A172 (cell line): ENCODE measurements around the gene CELF4. TPM values are rescaled to one million over a fixed set of nuclear protein-coding genes. Genes with fewer than 3 reads are reported as not detected.

ENCODE experiments used
- DNase-seq: peaks from one replicate; pipeline ENCODE4 v3.0.0-alpha.2; 2015; ENCODE audit warnings: low spot score
- total RNA-seq: library from RNA; depleted of rRNA; stranded (reverse); fragments of >200 nt; shearing (Covaris generic); gene quantifications from 2 replicates; pipeline ENCODE4 v1.2.3, GENCODE V29; 2014

CELF4 gene
- total RNA-seq, 1 experiment from 2014 or later, result not detected

DNA sequence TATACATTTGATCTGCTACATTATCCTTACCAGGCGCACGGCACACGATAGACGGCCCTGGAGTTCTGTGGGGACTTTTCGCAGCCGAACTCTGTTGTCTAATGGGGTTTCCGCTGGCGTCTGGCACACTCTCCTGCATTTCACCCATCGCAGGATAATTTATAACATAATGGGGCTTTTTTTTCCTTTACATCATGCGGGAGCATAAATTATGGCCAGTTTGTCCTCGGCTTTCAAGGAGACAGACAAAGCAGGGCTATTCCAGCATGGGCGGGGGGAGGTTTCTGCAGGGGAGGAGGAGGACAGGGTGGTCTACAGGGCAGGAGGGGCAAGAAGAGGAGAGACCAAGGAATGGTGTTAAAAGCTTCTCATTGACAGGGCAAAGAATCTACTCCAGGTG lies 279.8 kb downstream of the CELF4 start:
- no peak for DNase-seq

DNA sequence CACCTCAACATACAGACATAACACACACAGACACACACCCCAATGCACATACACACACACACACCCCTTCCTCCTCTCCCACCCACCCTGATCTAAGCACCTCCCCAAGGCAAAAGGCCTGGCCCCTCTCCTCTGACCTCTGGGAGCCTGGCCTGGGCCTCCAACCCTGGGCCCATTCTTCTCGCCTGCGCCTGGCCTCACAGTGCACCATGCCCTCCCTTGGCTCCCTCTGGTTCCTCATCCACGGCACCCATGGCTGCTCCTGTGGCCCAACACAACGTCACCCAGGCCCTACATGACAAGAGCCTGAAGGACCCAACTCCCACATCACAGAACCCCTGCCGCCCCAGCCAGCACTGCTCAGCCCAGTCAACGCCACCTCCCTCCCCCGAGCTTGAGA lies 281.3 kb downstream of the CELF4 start:
- DNase-seq, result no peak

DNA sequence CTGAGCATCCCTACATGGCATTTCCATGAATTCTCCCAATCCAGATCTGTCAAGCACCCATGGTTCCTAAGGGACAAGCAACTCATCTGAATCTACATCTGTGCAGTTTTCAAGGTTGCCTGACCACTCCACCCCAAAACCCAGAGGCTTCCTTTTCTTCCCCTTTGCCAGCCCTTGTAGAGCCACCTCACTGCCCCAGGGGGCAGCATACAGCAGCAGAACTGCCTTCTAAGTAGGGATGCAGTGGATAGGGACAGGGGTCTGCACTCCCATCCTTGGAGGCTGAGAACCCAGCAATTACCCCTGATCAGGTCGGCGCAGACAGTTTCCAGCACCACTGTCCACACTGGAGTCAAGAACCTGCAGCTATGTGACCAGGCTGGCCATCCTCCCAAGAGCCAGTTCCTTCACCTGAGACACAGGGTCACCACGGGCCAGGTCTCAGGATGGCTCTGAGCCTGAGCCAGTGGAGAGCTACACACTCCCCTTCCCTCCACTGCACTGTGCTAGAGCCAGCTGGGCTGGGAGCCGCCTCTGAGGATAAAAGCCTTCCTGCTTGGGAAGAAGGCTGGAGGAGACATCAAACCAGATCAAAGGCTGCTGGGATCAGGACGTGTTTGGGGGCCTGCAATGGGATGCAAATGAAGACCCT lies 283.1 kb downstream of the CELF4 start:
- no peak for DNase-seq

DNA sequence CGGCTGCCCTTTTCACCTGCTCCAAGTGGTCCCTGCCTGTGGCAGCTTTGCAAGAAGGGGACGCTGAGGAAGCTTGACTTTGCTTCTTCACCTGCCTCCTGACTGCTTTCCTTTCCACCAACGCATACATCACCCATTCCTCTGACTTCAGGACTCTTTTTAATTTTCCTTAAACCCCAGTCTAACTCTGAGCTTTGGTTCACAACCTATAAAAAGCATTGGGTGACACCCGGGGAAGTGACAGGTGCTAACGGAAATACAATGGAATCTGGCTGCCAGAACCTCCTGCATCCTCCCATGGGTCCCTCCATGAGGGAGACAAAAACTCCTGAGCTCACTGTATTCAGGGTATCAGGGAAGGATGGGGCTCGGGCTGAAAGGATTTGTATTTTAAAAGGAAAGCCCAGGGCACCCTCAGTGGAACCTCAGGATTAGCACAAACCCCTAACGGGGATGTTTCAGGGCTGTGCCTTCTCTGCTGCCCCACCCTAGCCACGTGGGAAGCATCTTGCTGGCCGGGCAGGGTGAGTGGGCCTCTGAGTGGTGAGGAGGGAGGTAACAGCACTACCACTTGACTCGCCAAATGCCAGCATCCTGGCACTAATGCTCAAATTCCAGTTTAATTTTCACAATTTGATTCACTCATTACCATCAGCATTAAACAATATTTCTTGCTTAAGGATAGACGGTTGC lies 284.8 kb downstream of the CELF4 start:
- no peak for DNase-seq

DNA sequence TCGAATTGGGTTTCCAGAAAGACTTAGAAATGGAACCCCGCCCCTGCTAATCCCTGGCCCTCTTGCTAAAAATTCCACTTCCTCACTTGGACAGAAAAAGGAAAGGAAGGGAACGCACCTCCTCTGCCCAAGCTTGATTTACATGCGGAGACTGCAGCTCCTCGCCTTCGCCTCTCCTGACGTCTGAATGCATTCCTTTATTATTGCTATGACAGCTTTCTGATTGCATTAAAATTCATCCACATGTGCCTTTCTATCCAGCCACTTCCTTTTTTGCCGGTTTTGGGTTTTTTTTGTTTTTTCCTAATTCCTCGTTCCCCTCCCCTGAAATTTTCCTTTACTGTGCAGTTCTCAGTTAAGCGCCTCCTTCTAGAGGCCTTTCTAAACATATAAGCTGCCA lies 287.8 kb downstream of the CELF4 start:
- no peak for DNase-seq

DNA sequence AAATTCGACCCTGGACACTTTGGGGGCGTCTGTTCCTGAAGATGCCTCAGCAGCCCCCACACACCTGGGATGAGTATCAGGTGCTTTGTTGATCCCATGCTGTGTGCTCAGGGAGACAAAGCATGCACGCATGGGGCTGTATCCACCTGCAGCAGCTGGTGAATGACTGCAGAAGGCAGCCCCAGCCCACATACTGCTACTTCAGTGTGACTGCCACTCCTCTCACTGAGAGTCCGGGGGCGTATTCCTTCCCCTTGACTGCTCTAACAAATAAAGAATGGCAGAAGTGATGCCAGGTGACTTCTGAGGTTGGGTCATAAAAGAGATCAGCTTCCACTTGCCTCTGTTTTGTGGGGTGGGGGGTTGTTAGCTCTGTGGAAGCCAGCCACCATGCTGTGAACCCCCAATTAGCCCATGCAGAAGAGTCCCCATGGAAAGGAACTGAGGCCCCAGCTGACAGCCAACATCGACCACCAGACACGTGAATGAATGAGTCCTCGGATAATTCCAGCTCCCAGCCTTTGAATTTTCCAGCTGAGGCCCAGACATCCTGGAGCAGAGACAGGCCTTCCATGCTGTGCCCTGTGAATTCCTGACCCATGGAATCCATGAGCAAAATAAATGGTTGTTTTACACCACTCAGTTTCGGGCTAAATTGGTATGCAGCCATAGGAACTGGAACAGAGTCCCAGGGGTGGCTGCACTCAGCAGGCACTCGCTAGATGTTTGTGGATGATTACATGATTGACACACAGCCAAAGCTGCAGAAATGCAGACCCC lies 289.3 kb downstream of the CELF4 start:
- DNase-seq, result no peak

DNA sequence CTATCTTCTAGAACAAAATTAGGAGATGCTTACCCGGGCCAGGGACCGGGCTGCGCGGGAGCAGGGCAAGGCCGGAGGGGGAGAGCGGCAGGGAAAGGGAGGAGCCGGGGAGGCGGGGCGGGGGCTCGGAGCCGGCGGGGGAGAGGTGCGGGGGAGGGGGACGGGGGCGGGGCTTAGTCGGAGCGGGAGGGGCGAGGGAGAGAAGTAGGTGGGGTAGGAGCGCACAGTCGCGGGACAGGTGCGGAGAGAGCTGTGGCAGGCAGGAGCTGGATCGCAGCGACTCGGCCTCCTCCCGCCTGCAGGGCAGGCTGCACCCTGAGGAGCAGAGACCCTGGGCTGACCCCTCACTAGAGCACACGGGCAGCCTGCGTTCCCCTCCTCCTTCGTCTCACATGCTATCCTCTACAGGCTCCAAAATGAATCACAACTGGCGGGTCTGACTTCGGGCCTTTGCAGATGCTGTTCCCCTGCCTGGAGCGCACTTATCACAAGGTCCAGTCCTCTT lies 290.3 kb downstream of the CELF4 start:
- no peak for DNase-seq

DNA sequence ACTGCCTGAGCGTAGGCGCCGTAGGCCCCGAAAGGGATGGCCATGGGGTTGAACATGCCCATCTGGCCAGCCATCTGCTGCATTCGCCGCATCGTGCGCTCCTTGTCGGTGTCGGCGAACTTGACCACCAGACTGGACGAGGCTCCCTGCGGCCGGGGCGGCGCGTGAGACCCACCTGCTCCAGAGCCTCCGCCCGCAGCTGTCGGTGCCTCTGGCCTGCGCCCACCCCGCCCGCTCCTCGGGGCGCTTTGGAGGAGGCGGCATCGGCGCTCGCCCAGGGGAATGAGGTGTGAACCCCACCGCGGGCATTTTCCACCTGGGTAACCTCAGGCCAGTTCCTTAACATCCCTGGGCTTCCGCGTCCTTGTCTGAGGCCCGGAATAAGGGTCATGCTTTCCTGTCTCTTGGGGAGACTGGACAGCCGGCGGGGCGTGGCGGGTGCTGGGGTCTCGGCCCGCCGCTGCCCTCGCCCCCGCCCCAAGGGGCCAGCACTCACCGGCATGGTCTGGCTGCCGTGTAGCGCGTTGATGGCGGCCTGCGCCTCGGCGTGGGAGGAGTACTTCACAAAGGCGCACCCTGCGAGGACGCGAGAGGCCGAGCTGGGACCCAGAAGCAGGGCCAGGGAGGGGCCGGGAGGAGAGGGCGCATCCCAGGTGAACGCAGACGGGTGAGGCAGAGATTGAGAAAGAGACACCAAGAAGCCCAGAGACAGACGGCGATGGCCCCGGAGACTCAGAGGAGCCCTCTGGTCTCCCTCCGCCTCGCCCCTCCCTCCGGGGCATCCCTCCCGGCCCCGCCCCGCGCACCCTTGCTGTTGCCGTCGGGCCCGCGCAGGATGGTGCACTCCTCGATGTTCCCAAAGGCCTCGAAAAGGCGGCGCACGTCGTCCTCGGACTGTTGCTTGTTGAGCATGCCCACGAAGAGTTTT lies 291.0 kb downstream of the CELF4 start:
- DNase-seq, result no peak

DNA sequence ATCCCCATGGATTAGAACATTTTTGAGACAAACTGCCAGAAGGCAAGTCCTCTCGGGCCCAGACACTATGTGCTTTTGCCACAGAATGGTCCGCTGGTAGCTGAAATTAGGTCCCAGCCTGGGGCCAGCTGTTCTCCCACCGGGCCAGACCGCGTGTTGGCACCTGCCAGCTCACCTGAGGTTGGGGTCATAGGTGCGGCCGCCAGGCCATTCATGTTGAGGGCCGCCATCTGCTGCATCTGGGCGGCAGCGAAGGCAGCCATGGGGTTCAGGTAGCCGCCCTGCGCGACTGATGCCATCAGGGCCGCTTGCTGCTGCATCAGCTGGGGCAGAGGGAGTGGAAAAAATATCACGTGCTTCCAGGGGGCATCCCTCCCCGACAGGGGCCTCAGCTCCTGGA lies 292.8 kb downstream of the CELF4 start:
- DNase-seq, result no peak

DNA sequence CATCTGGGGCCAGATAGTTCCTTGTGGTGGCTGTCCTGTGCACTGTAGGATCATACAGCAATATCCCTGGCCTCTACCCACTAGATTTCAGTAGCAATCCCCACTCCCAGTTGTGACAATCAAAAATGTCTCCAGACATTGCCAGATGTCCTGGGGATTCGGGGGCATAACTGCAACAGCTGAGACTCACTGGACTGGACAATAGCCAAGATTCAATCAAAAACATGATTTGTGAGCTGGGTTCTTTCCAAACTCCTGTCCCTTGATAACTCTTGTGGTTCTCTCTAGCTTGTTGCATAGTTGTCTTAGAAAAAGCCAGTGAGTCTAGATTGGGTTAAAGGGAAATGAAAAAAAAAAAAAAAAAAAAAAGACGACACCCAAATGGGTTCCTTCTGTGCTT lies 293.4 kb downstream of the CELF4 start:
- no peak for DNase-seq

DNA sequence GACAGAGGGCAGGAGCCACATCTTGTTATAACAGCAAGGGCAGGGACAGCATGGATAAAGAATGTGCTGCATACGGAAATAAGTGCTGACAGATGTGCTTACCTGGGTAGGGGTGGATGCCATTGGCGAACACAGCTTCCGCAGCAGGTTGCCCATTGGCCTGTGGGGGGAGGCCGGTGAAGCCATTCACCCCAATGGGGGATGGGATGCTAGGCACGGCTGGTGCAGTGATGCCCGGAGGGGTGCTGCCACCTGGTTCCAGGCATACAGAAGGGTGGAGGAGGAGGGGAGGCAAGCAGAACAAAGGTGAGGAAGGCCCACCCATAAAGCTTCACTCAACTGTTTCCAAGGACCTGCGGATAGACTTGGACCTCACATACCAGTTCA lies 294.9 kb downstream of the CELF4 start:
- DNase-seq, result no peak

DNA sequence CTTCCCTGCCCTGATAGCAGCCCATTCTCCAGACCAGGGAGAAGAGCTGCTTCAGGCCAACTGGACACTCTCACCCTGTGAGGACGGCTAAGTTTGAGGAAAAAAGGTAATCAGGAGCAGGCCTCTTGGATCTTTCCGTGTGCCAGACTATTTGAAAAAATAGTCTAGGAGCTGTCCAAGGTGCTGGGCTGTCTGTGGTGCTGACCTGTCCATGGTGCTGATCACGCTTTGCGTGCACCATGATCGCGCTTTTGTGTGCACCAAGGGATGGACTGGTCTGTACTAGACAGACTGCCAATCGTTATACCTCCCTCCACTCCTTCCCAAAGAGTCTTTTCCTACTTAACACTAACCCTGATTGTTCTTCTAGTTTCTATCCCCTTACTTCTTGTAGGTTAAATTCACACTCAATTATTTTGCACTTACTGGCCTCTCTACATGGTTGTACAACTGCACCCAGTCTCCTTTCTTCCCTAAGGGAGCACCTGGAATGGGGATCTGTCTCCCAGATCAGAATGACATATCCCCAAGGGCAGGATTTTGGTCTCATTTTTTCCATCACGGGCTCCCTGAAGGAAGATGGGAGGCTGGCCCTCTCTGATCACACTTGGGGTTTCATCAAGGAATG lies 295.4 kb downstream of the CELF4 start:
- peak; percentile 25 for DNase-seq

DNA sequence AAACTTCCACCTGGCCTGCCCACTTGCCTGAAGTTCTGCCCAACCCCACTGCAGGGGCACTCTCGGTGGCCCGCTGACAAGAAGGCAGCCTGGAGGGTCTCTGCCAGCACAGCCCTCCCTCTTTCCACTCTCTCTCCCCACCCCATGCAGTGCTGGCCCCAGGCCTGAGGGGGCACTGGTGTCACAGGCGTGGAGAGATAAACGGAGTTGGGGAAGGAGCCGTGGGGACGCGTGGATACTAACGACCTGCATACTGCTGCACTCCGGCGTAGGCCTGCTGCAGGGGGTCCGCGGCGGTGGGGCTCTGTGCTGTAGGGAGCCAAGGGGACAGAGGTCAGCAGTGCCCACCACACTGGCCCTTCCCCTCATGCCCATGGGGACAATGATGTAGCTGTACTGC lies 299.3 kb downstream of the CELF4 start:
- no peak for DNase-seq

DNA sequence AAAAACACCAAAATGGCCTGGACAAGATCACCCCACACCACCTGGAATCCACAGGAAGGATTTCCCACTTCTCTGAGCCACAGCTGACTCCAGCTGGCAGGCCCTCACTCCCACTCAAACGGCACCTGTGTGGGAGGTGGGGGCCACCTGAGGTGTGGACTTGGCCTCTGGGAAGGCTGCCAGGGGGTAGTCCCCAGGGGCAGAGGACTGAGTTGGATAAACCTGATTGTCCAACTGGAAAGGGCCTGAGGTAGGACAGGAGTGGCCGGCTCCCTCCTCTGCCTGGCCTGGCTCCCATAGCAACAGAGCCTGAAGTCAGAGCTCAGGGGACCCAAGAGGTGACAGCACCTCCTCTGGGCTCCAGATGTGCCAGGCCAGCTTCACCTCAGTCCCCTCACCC lies 300.2 kb downstream of the CELF4 start:
- no peak for DNase-seq

DNA sequence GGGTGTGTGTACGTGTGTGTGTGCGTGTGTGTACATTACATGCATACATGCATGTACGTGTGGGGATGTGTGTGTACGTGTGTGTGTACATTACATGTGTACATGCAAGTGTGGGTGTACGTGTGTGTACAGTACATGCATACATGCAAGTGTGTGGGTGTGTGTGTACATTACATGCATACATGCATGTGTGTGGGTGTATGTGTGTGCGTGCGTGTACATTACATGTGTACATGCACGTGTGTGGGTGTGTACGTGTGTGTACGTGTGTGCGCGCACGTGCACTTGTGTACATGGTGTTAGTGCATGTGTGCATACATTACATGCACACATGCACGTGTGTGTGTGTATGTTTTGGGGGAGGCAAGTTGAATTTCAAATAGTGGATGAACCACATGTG lies 300.6 kb downstream of the CELF4 start:
- no peak for DNase-seq

DNA sequence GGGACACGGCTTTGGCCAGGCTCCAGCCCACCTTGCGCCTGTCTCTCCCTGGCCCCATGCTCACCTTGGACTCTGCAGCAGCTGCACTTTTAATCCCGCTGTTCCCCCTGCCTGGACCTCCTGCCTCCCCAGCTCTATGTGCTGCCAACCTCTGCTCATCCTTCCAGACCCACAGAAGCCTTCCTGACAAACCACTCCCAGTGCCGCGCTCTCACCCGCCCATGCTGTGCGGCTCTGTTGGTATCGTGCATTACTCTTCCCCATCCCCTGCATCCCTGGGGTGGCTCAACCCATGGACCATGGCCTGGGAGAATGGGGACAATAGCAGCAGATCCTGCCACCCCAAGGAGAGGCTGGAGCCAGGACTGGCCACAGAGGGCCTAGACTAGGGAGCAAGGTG lies 303.6 kb downstream of the CELF4 start:
- no peak for DNase-seq

DNA sequence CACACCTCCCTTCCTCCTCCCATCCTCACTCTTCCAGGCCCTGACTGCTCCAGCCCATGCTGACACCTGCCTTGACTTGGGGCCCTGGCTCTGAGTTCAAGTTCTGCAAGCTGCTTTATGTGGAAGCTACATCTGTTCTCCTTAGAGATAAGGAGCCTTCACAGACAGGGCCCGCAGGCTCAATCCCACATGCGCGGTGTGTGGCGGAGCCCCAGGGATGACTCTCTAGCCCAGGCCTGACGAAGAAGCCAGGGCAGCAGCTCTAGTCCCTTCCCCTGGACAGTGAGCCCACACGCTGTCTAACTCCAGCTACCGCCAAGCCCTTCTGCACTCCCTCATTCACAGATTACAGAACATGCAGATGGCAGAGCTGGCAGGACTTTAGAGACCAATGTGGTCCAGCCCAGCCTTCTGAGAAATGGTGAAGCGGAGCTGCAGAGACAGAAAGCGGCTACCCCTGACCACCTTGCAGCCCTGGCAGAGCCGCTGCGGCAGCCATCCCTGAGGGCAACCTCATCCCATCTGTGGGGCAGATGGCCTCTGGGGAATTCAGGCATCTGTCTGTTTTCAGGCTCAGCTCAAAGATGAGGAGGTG lies 304.3 kb downstream of the CELF4 start:
- no peak for DNase-seq

DNA sequence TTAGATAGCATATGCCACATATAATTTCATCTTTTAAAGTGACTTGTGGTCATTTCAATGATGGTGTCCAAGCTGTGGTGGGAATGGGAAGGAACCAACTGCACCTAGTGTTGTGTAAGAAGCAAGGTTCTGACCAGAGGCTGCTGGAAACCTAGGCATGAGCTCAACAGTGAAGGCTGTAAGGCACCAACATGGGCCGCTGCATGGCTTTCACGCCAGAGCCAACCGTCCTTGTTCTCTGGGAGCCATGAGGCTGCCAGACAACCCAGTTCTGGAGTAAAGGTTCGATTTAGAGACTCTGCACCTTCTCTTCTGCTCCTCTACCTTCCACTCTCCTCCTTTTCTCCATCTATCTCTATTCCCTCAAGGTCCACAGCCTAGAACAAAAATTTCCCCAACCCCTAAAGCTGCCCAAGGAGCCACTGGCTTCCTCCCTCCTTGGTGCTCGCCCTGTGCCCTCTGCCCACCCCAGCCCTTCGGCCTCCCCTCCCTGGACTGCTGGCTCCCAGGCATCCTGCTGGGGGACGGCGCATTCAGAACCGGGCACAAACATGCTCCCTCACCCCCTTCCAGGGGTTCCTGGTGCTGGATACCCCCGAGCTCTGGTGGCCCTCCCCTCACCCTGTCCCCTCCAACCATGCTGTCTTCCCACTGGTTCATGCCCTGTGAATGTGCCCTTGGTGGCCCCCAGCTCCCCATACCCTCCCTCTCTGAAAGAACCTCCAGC lies 305.1 kb downstream of the CELF4 start:
- no peak for DNase-seq

DNA sequence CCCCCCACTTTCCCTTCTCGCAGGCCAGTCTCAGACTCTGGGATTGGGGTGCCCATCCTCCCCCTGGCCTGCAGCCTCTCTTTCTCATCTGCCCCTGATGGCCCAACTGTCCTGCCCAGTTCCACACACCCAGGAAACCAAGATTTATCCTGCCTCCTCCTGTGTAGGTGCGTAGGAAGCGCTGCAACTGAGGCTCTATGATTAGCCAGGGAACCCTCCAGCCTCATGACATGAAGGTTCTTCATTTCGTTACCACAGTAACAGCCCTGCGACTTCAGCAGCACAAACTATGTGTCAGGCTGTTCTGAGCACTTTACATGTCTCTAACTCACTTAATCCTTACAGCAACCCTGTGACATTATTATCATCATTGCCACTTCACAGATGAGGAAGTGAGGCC lies 305.9 kb downstream of the CELF4 start:
- no peak for DNase-seq

DNA sequence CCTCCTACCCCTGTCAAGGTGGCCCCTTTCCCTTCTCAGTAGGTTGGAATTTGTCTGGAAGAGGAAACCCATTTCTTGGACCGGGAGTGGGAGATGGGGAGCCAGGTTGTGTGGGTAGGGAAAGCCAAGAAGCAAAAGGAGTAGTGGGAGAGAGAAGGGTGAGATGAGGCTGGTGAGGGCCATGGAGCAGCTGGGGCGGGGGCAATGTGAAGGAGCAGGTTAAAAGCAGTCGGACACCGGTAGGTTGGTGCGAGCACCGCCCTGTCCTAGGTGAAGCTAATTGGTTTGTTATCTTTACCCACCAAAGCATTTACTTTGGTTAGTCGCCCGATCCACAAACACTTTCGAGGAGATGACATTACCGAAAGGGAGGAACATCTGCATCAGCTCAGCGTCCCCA lies 306.8 kb downstream of the CELF4 start:
- no peak for DNase-seq
